ENCODE data around the gene CCDC93. TPM values are rescaled to one million over a fixed set of nuclear protein-coding genes. Genes with fewer than 3 reads are reported as not detected.
"Not testable (repeated sequence)": the region's sequence is repeated elsewhere in the genome, so short reads cannot be mapped to it uniquely, and the experiment has no call there.

CCDC93 gene
- total RNA-seq, 1 donor from 2014 or later: 36.4 TPM

GRCh38 chr2:117956036-117956796, 57.7 kb downstream of the CCDC93 start:
- no peak for DNase-seq (ENCODE audit: low spot score)

- no peak for DNase-seq (ENCODE audit: low spot score)
Measured at GRCh38 chr2:117953231-117953630, 60.6 kb downstream of the CCDC93 start.

- no peak for DNase-seq (ENCODE audit: low spot score)
Measured at GRCh38 chr2:117952701-117953100, 61.2 kb downstream of the CCDC93 start.

- no peak for DNase-seq (ENCODE audit: low spot score)
Measured at GRCh38 chr2:117952228-117952627, 61.6 kb downstream of the CCDC93 start.

- no peak for DNase-seq (ENCODE audit: low spot score)
Measured at GRCh38 chr2:117949806-117950205, 64.1 kb downstream of the CCDC93 start.

GRCh38 chr2:117948615-117949014, 65.3 kb downstream of the CCDC93 start:
- no peak for DNase-seq (ENCODE audit: low spot score)

- no peak for DNase-seq (ENCODE audit: low spot score)
Measured at GRCh38 chr2:117945296-117945695, 68.6 kb downstream of the CCDC93 start.

- DNase-seq (ENCODE audit: low spot score): no peak
Measured at GRCh38 chr2:117944816-117945215, 69.1 kb downstream of the CCDC93 start.

GRCh38 chr2:117943013-117943672, 70.7 kb downstream of the CCDC93 start:
- no peak for DNase-seq (ENCODE audit: low spot score)

GRCh38 chr2:117942551-117942950, 71.3 kb downstream of the CCDC93 start:
- DNase-seq (ENCODE audit: low spot score): no peak

GRCh38 chr2:117941693-117942092, 72.2 kb downstream of the CCDC93 start:
- no peak for DNase-seq (ENCODE audit: low spot score)

GRCh38 chr2:117940436-117940835, 73.4 kb downstream of the CCDC93 start:
- no peak for DNase-seq (ENCODE audit: low spot score)

- DNase-seq (ENCODE audit: low spot score): no peak
Measured at GRCh38 chr2:117938611-117939010, 75.3 kb downstream of the CCDC93 start.

- DNase-seq (ENCODE audit: low spot score): no peak
Measured at GRCh38 chr2:117936871-117937428, 76.9 kb downstream of the CCDC93 start.

GRCh38 chr2:117935954-117936353, 77.9 kb downstream of the CCDC93 start:
- no peak for DNase-seq (ENCODE audit: low spot score)

GRCh38 chr2:117935456-117935855, 78.4 kb downstream of the CCDC93 start:
- DNase-seq (ENCODE audit: low spot score): no peak

GRCh38 chr2:117933884-117934354, 80.0 kb downstream of the CCDC93 start:
- DNase-seq (ENCODE audit: low spot score): no peak

GRCh38 chr2:117931978-117932377, 81.9 kb downstream of the CCDC93 start:
- no peak for DNase-seq (ENCODE audit: low spot score)

- no peak for DNase-seq (ENCODE audit: low spot score)
Measured at GRCh38 chr2:117931266-117931665, 82.6 kb downstream of the CCDC93 start.

GRCh38 chr2:117930775-117931174, 83.1 kb downstream of the CCDC93 start:
- DNase-seq (ENCODE audit: low spot score): no peak

GRCh38 chr2:117923471-117923870, 90.4 kb downstream of the CCDC93 start:
- not testable (repeated sequence) for DNase-seq (ENCODE audit: low spot score)

- no peak for DNase-seq (ENCODE audit: low spot score)
Measured at GRCh38 chr2:117921520-117921919, 92.3 kb downstream of the CCDC93 start.

- no peak for DNase-seq (ENCODE audit: low spot score)
Measured at GRCh38 chr2:117918608-117919007, 95.3 kb downstream of the CCDC93 start.
